GM12891 (cell line): ENCODE results near the gene EVX2.

Source experiments
- PAX5 ChIP-seq: IDR thresholded peaks from 2 replicates; pipeline ENCODE4 v1.6.1; 2011; ENCODE audit warnings: low read length, moderate library complexity, mild to moderate bottlenecking; ENCODE audit not compliant: insufficient read depth, severe bottlenecking
- POLR2A ChIP-seq: IDR thresholded peaks from 2 replicates; pipeline ENCODE4 v1.6.1; 2011; ENCODE audit warnings: low read depth, low read length, control low read depth
- POLR2AphosphoS5 ChIP-seq: IDR thresholded peaks from 2 replicates; pipeline ENCODE4 v1.6.1; 2011; ENCODE audit warnings: low read depth, low read length, control low read depth
- SPI1 ChIP-seq: IDR thresholded peaks from 2 replicates; pipeline ENCODE4 v1.6.1; 2011; ENCODE audit warnings: low read depth, low read length, control low read depth
- TAF1 ChIP-seq: IDR thresholded peaks from 2 replicates; pipeline ENCODE4 v1.6.1; 2011; ENCODE audit warnings: low read depth, low read length, control low read depth

GRCh38 chr2:176096243-176096985 lies 12.7 kb upstream of the EVX2 start:
- TF ChIP-seq POLR2AphosphoS5 (no peak), POLR2A (no peak), TAF1 (no peak), SPI1 (0 out of 2 replicates have a peak, but pooled peaks have one; percentile 10), PAX5 (no peak)
